OCI-LY3 (cell line): Measurements from ENCODE around the gene COPS2.

Source experiments
- H2AFZ ChIP-seq: fragments of 200-600, 300-600 bp; shearing (Covaris generic); 2 replicates; pipeline ENCODE4 v1.6.0; 2014; ENCODE audit warnings: antibody characterized with exemption, low read depth, low read length
- H3K27ac ChIP-seq: fragments of 200-600, 300-600 bp; sonication (generic); 2 replicates; pipeline ENCODE4 v1.5.1; 2014; ENCODE audit warnings: mild to moderate bottlenecking, low read length, moderate library complexity, mixed read lengths
- H3K27me3 ChIP-seq: fragments of 200-600, 300-600 bp; sonication (generic); 2 replicates; pipeline ENCODE4 v1.6.1; 2014; ENCODE audit warnings: low read depth, low read length, mixed read lengths
- H3K36me3 ChIP-seq: fragments of 200-600, 300-600 bp; sonication (generic); replicated peaks from 2 replicates; pipeline ENCODE3; 2014; ENCODE audit warnings: low read depth, low read length, mixed read lengths
- H3K4me1 ChIP-seq: fragments of 300-600, 200-600 bp; sonication (generic); 2 replicates; pipeline ENCODE4 v1.6.1; 2014; ENCODE audit warnings: low read length, mixed read lengths
- H3K4me2 ChIP-seq: fragments of 200-600, 300-600 bp; sonication (generic); 2 replicates; pipeline ENCODE4 v1.6.1; 2014; ENCODE audit warnings: low read length, mixed read lengths
- H3K4me3 ChIP-seq: fragments of 300-600, 200-600 bp; sonication (generic); 2 replicates; pipeline ENCODE4 v1.5.1; 2014; ENCODE audit warnings: antibody characterized with exemption, mild to moderate bottlenecking, low read length, moderate library complexity
- H3K79me2 ChIP-seq: fragments of 300-600, 200-600 bp; shearing (Covaris generic); 2 replicates; pipeline ENCODE4 v1.6.1; 2014; ENCODE audit warnings: mild to moderate bottlenecking, low read length, mixed read lengths
- H3K9ac ChIP-seq: fragments of 300-600, 200-600 bp; shearing (Covaris generic); 2 replicates; pipeline ENCODE4 v1.6.0; 2014; ENCODE audit warnings: mild to moderate bottlenecking, low read length, moderate library complexity
- H3K9me3 ChIP-seq: fragments of 200-600, 300-600 bp; shearing (Covaris generic); 2 replicates; pipeline ENCODE4 v1.6.1; 2014; ENCODE audit warnings: low read length, mixed read lengths; ENCODE audit not compliant: insufficient read depth
- H4K20me1 ChIP-seq: fragments of 200-600, 300-600 bp; sonication (generic); 2 replicates; pipeline ENCODE4 v1.6.1; 2016; ENCODE audit warnings: low read length, mixed read lengths; ENCODE audit not compliant: insufficient read depth
- CTCF ChIP-seq: fragments of 200-600, 300-600 bp; sonication (generic); IDR thresholded peaks from 2 replicates; pipeline ENCODE4 v1.5.1; 2014; ENCODE audit warnings: antibody characterized with exemption, low read length, low read depth
- EZH2phosphoT487 ChIP-seq: fragments of 200-600 bp; shearing (Covaris generic); IDR thresholded peaks from 2 replicates; pipeline ENCODE4 v1.6.1; 2018; ENCODE audit warnings: antibody characterized with exemption, mixed run types, low read depth

Gene COPS2

DNA sequence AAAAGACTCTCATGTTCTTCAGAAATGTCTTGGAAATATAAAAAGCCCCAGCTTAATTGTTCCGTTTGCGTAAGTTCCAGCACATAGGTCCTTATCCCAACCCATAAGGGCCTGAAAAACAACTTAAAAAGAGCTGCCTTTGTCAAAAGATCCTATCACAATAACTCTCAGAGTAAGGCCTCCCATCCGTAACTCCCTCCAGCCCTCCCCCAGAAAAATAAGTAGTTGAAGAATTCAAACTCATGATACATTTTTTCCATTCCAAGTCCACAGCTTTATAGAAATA is 71.2 kb downstream of the COPS2 start:
- H3K9ac ChIP-seq = no peak overlapping the region
- no peak overlapping the region for H2AFZ ChIP-seq
- no peaks in the 10 kb centered on the region for H4K20me1 ChIP-seq
- no peaks in the 10 kb centered on the region for H3K27me3 ChIP-seq
- no peak overlapping the region for H3K27ac ChIP-seq
- no peak overlapping the region for H3K4me2 ChIP-seq
- H3K4me1 ChIP-seq = no peaks in the 10 kb centered on the region
- H3K36me3 ChIP-seq = no peaks in the 10 kb centered on the region
- H3K79me2 ChIP-seq = no peaks in the 10 kb centered on the region
- no peak for TF ChIP-seq EZH2phosphoT487
- no peak for TF ChIP-seq CTCF
- H3K4me3 ChIP-seq = no peak overlapping the region
- no peaks in the 10 kb centered on the region for H3K9me3 ChIP-seq

DNA sequence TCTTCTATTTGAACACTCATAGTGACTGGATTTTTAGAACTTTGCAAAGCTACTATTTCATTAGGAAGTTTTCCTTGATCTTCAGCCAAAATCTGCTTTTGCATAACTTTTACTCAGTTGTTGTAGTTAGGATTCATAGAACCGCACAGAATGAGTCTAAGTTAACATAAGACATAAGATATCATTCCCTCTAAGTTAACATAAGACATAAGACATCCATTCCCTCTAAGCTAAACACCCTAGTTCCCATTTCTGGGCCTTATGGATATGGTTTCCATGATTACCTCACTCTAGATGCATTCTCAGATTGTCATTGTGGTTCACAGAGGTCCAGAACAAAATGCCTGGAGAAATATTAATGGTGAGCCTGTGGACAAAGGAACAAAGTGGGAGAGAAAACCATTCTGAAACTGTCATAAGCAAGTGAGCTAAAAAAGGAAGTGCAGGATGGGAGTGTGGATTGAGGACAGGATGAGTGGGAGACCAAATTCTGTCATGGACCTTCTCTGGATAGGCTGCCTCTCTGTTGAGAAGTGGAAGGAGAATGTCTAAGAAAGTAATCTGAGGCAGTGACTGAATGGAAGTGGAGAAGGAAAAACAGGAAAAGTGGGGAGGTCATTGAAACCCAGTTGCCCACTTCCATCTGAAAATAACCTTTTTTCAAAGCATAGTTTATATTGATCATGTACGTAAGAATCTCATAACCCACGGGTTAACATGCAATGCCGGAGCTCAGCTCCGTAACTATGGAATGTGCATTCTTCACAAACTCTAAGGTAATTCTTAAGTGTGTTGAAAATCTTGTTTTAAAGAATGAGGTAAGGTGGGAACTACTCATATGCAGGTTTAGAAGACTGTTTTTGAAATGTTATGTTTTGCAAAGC is 71.8 kb downstream of the COPS2 start:
- Histone ChIP-seq H3K36me3 (no peaks in the 10 kb centered on the region), H3K4me2 (no peak overlapping the region), H3K79me2 (no peaks in the 10 kb centered on the region), H3K27ac (no peak overlapping the region), H3K4me1 (no peaks in the 10 kb centered on the region), H4K20me1 (no peaks in the 10 kb centered on the region), H3K9me3 (no peaks in the 10 kb centered on the region), H2AFZ (no peak overlapping the region), H3K27me3 (no peaks in the 10 kb centered on the region), H3K4me3 (no peak overlapping the region), H3K9ac (no peak overlapping the region)
- no peak for TF ChIP-seq EZH2phosphoT487
- no peak for TF ChIP-seq CTCF

DNA sequence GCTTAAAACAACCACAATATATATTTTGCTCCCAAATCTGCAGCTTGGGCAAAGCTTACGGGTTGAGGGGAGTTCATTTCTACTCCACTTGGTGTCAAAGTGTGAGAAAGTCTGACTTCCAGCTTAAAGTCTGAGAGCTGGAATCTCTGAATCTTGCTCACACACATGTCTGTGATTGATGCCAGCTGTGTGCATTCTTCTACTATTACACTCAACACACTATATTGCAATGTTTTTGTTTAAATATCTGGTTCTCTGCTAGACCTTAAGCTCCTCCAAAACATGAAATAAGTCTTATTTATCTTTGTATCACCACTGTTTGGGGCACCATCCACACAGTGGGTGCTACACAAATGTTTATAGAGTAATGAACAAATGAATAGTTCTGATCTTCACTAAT is 72.4 kb downstream of the COPS2 start:
- no peak overlapping the region for H3K4me2 ChIP-seq
- no peaks in the 10 kb centered on the region for H3K36me3 ChIP-seq
- no peaks in the 10 kb centered on the region for H4K20me1 ChIP-seq
- no peaks in the 10 kb centered on the region for H3K4me1 ChIP-seq
- no peak overlapping the region for H2AFZ ChIP-seq
- H3K79me2 ChIP-seq = no peaks in the 10 kb centered on the region
- no peak for TF ChIP-seq EZH2phosphoT487
- TF ChIP-seq CTCF = no peak
- no peaks in the 10 kb centered on the region for H3K9me3 ChIP-seq
- H3K27me3 ChIP-seq = no peaks in the 10 kb centered on the region
- no peak overlapping the region for H3K27ac ChIP-seq
- H3K9ac ChIP-seq = no peak overlapping the region
- H3K4me3 ChIP-seq = no peak overlapping the region

DNA sequence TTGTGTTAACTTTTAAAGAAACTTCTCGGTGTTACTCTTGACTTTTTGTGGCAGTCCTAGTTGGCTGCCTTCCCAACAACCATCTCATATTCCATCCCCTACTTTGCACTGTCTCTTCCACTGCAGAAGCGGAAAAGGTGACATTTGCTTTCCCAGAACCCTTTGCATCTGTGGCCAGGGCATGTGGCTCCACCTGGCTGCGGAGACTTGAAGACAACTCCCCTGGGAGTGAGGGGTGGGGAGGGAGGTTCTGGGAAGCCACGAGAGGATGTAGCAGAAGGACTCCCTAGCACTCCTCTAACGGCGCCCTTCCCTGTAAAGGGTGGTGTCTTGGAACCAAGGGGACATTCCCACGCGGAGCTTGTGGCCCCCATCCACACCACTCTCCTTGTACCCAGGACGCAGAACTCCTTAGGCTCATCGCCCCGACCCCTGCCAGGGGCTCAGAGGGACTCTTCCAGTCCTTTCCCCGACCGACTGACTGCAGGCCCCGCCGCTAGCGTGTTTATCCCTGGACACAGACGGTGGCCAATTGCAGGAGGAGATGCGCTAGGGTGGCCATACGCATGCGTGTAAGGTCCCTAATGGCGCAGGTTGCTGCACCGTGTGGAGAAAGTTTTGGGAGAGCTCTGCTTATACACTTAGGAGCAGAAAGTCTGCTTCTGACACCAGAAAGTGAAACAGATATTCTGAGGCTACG is 75.9 kb downstream of the COPS2 start:
- TF ChIP-seq EZH2phosphoT487 = no peak
- TF ChIP-seq CTCF = no peak; the same call in 1 of the 2 replicates
- H3K4me3 ChIP-seq = no peak overlapping the region
- H3K27ac ChIP-seq = no peak overlapping the region
- H4K20me1 ChIP-seq = no peaks in the 10 kb centered on the region
- H3K9me3 ChIP-seq = no peaks in the 10 kb centered on the region
- no peak overlapping the region for H3K4me2 ChIP-seq
- no peaks in the 10 kb centered on the region for H3K27me3 ChIP-seq
- H3K36me3 ChIP-seq = no peaks in the 10 kb centered on the region
- H3K4me1 ChIP-seq = no peaks in the 10 kb centered on the region
- H3K9ac ChIP-seq = no peak overlapping the region
- no peak overlapping the region for H2AFZ ChIP-seq
- H3K79me2 ChIP-seq = no peaks in the 10 kb centered on the region
